Neural cell (in vitro differentiated cells): ENCODE measurements around the gene DIS3L2.

Experiments
- EZH2 ChIP-seq: fragments of 200-600, 300-800 bp; shearing (Covaris generic), sonication (generic); IDR thresholded peaks from 2 replicates; pipeline ENCODE4 v1.6.1; 2014; ENCODE audit warnings: antibody characterized with exemption, low read length, borderline replicate concordance, mild to moderate bottlenecking; ENCODE audit not compliant: insufficient read depth, poor library complexity, severe bottlenecking
- MXI1 ChIP-seq: fragments of 450-650 bp; conservative IDR thresholded peaks from 2 replicates; pipeline ENCODE4 v1.6.1; 2014; ENCODE audit warnings: antibody characterized with exemption, mild to moderate bottlenecking; ENCODE audit not compliant: poor library complexity, severe bottlenecking
- POLR2AphosphoS5 ChIP-seq: IDR thresholded peaks from 2 replicates; pipeline ENCODE4 v1.6.1; 2012
- RAD21 ChIP-seq: fragments of 450-650 bp; conservative IDR thresholded peaks from 2 replicates; pipeline ENCODE4 v1.6.1; 2014; ENCODE audit warnings: antibody characterized with exemption, mild to moderate bottlenecking, moderate library complexity
- TAF1 ChIP-seq: IDR thresholded peaks from 2 replicates; pipeline ENCODE4 v1.6.1; 2012; ENCODE audit warnings: low read depth
- TF ChIP-seq, protein P1 (sequence below): fragments of 450-650 bp; IDR thresholded peaks from 2 replicates; pipeline ENCODE4 v1.5.1; 2014; ENCODE audit warnings: antibody characterized with exemption, mild to moderate bottlenecking, moderate library complexity; ENCODE audit not compliant: poor library complexity, severe bottlenecking

DNA sequence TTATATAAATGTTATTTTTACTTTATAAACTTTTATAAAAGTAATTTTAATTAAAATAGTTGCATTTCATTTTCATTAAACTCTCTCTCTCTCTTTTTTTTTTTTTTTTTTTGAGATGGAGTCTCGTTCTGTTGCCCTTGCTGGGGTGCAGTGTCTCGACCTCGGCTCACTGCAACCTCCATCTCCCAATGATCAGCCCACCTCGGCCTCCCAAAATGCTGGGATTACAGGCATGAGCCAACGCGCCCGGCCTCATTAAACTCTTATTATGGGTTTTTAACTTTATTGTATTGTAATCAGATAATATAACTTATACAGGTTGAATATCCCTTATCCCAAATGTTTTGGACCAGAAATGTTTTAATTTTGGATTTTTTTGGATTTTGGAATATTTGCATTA, 24.5 kb upstream of the DIS3L2 start:
- TF ChIP-seq, protein P1, sequence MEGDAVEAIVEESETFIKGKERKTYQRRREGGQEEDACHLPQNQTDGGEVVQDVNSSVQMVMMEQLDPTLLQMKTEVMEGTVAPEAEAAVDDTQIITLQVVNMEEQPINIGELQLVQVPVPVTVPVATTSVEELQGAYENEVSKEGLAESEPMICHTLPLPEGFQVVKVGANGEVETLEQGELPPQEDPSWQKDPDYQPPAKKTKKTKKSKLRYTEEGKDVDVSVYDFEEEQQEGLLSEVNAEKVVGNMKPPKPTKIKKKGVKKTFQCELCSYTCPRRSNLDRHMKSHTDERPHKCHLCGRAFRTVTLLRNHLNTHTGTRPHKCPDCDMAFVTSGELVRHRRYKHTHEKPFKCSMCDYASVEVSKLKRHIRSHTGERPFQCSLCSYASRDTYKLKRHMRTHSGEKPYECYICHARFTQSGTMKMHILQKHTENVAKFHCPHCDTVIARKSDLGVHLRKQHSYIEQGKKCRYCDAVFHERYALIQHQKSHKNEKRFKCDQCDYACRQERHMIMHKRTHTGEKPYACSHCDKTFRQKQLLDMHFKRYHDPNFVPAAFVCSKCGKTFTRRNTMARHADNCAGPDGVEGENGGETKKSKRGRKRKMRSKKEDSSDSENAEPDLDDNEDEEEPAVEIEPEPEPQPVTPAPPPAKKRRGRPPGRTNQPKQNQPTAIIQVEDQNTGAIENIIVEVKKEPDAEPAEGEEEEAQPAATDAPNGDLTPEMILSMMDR, result no peak
- TF ChIP-seq EZH2 (no peak), TAF1 (no peak), MXI1 (no peak), POLR2AphosphoS5 (no peak), RAD21 (no peak)
